CD4-positive, alpha-beta memory T cell (primary cell): Measurements from ENCODE around the gene ARHGEF19. TPM values are rescaled to one million over a fixed set of nuclear protein-coding genes. Genes with fewer than 3 reads are reported as not detected.
A peak's percentile ranks its signal among the peaks of the same experiment; 100 is the strongest.
"Not testable (repeated sequence)": the region's sequence is repeated elsewhere in the genome, so short reads cannot be mapped to it uniquely, and the experiment has no call there.

Experiments used
- CTCF ChIA-PET: fragments of 350-600 bp; sonication (Branson Sonifier 250); formaldehyde crosslinking; loops from one replicate; lab custom pipeline; 2021; ENCODE audit warnings: inconsistent platforms; ENCODE audit not compliant: partially characterized antibody; lab: Charles Lee
- POLR2A ChIA-PET: fragments of 350-600 bp; sonication (Branson Sonifier 250); formaldehyde crosslinking; loops from one replicate; lab custom pipeline; 2021; ENCODE audit not compliant: partially characterized antibody; lab: Charles Lee
- DNase-seq, 5 donors: peaks; one replicate each; pipeline versions ENCODE4 v3.0.0 to v3.0.0-alpha.2; 2020 to 2022; ENCODE audit warnings: mixed read lengths in 1 of 5
- H3K27ac ChIP-seq: one replicate; pipeline ENCODE4 v1.7.0; 2013; ENCODE audit warnings: low read depth, low read length
- H3K27me3 ChIP-seq: 2 replicates; pipeline ENCODE4 v1.7.0; 2013; ENCODE audit warnings: mild to moderate bottlenecking, low read length, moderate library complexity; ENCODE audit not compliant: insufficient read depth
- H3K36me3 ChIP-seq: 2 replicates; pipeline ENCODE4 v1.7.0; 2013; ENCODE audit warnings: mild to moderate bottlenecking, low read length, moderate library complexity; ENCODE audit not compliant: insufficient read depth
- H3K4me1 ChIP-seq: 2 replicates; pipeline ENCODE4 v1.7.0; 2013; ENCODE audit warnings: mild to moderate bottlenecking, low read length, moderate library complexity; ENCODE audit not compliant: insufficient read depth
- H3K4me3 ChIP-seq, 2 donors: one replicate each; pipeline ENCODE4 v1.7.0; 2013; ENCODE audit warnings: low read length in 2 of 2, mild to moderate bottlenecking in 1 of 2
- H3K9me3 ChIP-seq, 2 donors: one replicate each; pipeline ENCODE4 v1.7.0; 2013; ENCODE audit warnings: low read length in 2 of 2, control low read depth in 1 of 2; ENCODE audit not compliant: control insufficient read depth in 1 of 2
- H3K27ac Mint-ChIP-seq, 7 donors: one replicate each; pipeline ENCODE4 v1.8.0; 2020 to 2021; ENCODE audit warnings: mixed read lengths in 7 of 7, mild to moderate bottlenecking in 6 of 7, inconsistent platforms in 3 of 7, moderate library complexity in 3 of 7
- H3K27me3 Mint-ChIP-seq, 2 donors: one replicate each; pipeline ENCODE4 v1.8.0; 2020 to 2021; ENCODE audit warnings: mixed read lengths in 2 of 2
- H3K36me3 Mint-ChIP-seq, 2 donors: one replicate each; pipeline ENCODE4 v1.8.0; 2020 to 2021; ENCODE audit warnings: mixed read lengths in 2 of 2, inconsistent platforms in 1 of 2, mild to moderate bottlenecking in 1 of 2
- H3K4me1 Mint-ChIP-seq, 4 donors: one replicate each; pipeline ENCODE4 v1.8.0; 2020 to 2021; ENCODE audit warnings: mixed read lengths in 4 of 4, mild to moderate bottlenecking in 1 of 4
- H3K4me3 Mint-ChIP-seq, 8 donors: one replicate each; pipeline ENCODE4 v1.8.0; 2020 to 2021; ENCODE audit warnings: mixed read lengths in 8 of 8, mild to moderate bottlenecking in 7 of 8, moderate library complexity in 6 of 8, inconsistent platforms in 3 of 8
- H3K9me3 Mint-ChIP-seq, 8 donors: one replicate each; pipeline ENCODE4 v1.8.0; 2020 to 2021; ENCODE audit warnings: mixed read lengths in 8 of 8, mild to moderate bottlenecking in 5 of 8, inconsistent platforms in 3 of 8, moderate library complexity in 1 of 8
- intact Hi-C: fragments of 100-400 bp; cut with micrococcal nuclease; formaldehyde crosslinking; loops from one replicate; pipeline ENCODE4 v1.15.1; 2023
- polyA plus RNA-seq, 2 donors: library from polyadenylated mRNA; unstranded; fragments of 300-500 nt; fragmentation: Illumina TruSeq; gene quantifications; one replicate each; pipeline ENCODE4 v1.2.3, GENCODE V29; 2021
- total RNA-seq, 2 experiments: library from RNA; stranded (reverse); gene quantifications; one replicate each; pipeline ENCODE4 v1.2.3, GENCODE V29; 2021

Gene ARHGEF19
- total and polyA plus RNA-seq, 4 experiments from 2014 or later: 7.6 to 16.7 (median 12.1) TPM

- Histone ChIP-seq H3K27me3 (no peaks in the 10 kb centered on the region), H3K27ac (peak overlapping the region; percentile 28), H3K4me3 (peak overlapping the region; percentile 61 to 72), H3K36me3 (no peaks in the 10 kb centered on the region), H3K4me1 (peaks cover 19% of the 10 kb centered on the region), H3K9me3 (no peaks in the 10 kb centered on the region)
- Mint-ChIP-seq H3K4me1 (peaks cover 5 to 40% (median 16%) of the 10 kb centered on the region in 4 donors), H3K4me3 (peak overlapping the region; percentile 84 to 91 (median 88)), H3K9me3 (no peaks in the 10 kb centered on the region), H3K27ac (peak overlapping the region; percentile 40 to 91 (median 79)), H3K36me3 (no peaks in the 10 kb centered on the region), H3K27me3 (peaks cover 0 to 2% of the 10 kb centered on the region in 2 donors)
- intact Hi-C loops: no loop called here
- POLR2A ChIA-PET: interaction anchor here (1.5 to 4.7 kb wide), 4 partner anchors 9 to 20 kb away, joined by 4 to 42 read pairs (median 16); partner anchors contain the start of gene CPLANE2
- CTCF ChIA-PET: interaction anchor here (0.9 to 1.8 kb wide), 5 partner anchors 11 to 33 kb away, joined by 3 to 7 read pairs (median 4); no protein-coding TSS in a partner anchor
- DNase-seq: peak; percentile 24 to 78 (median 44)
Observed at GRCh38 chr1:16215882-16216753, 3.7 kb upstream of the ARHGEF19 start.

- intact Hi-C loops, DNase-seq, H3K27me3 ChIP-seq, H3K36me3 Mint-ChIP-seq, H3K9me3 ChIP-seq, H3K27ac ChIP-seq, H3K4me3 ChIP-seq, H3K27ac Mint-ChIP-seq, H3K36me3 ChIP-seq, H3K4me3 Mint-ChIP-seq, H3K9me3 Mint-ChIP-seq, CTCF ChIA-PET, H3K27me3 Mint-ChIP-seq: not testable (repeated sequence)
- peaks cover 19% of the 10 kb centered on the region for H3K4me1 ChIP-seq
- H3K4me1 Mint-ChIP-seq: peaks cover 5 to 40% (median 16%) of the 10 kb centered on the region in 4 donors
- POLR2A ChIA-PET: interaction anchor here (3.8 kb wide), 1 partner anchor 21 kb away, joined by 27 read pairs; the partner anchor contains the start of gene CPLANE2
Observed at GRCh38 chr1:16215240-16215639, 2.8 kb upstream of the ARHGEF19 start.

- DNase-seq, POLR2A ChIA-PET, H3K27ac ChIP-seq, H3K27me3 Mint-ChIP-seq, H3K9me3 ChIP-seq, H3K36me3 ChIP-seq, H3K27ac Mint-ChIP-seq, H3K27me3 ChIP-seq, H3K4me3 Mint-ChIP-seq, H3K4me3 ChIP-seq, intact Hi-C loops, H3K9me3 Mint-ChIP-seq, H3K36me3 Mint-ChIP-seq: not testable (repeated sequence)
- H3K4me1 Mint-ChIP-seq: peaks cover 6 to 29% (median 12%) of the 10 kb centered on the region in 4 donors
- CTCF ChIA-PET: interaction anchor here (1.4 kb wide), 1 partner anchor 10 kb away, joined by 4 read pairs; no protein-coding TSS in a partner anchor
- peaks cover 19% of the 10 kb centered on the region for H3K4me1 ChIP-seq
Observed at GRCh38 chr1:16213544-16213943, 1.1 kb upstream of the ARHGEF19 start.

- POLR2A ChIA-PET: no interaction called here
- intact Hi-C loops: no loop called here
Observed at GRCh38 chr1:16213013-16213412, 561 bp upstream of the ARHGEF19 start.

GRCh38 chr1:16211824-16212223 lies 628 bp downstream of the ARHGEF19 start:
- H3K36me3 Mint-ChIP-seq: no peaks in the 10 kb centered on the region
- intact Hi-C loops: no loop called here
- H3K9me3 Mint-ChIP-seq: no peaks in the 10 kb centered on the region
- Histone ChIP-seq H3K36me3 (no peaks in the 10 kb centered on the region), H3K27ac (no peak overlapping the region), H3K27me3 (no peaks in the 10 kb centered on the region), H3K4me1 (peaks cover 19% of the 10 kb centered on the region), H3K4me3 (no peak overlapping the region), H3K9me3 (no peaks in the 10 kb centered on the region)
- H3K27me3 Mint-ChIP-seq: no peaks in the 10 kb centered on the region
- ChIA-PET POLR2A (no interaction called here), CTCF (no interaction called here)
- peaks cover 6 to 18% (median 12%) of the 10 kb centered on the region in 4 donors for H3K4me1 Mint-ChIP-seq
- peak overlapping the region in 2 of 7 donors; percentile 26 to 36 for H3K27ac Mint-ChIP-seq
- no peak for DNase-seq
- H3K4me3 Mint-ChIP-seq: no peak overlapping the region

More at GRCh38 chr1:16213013-16213412, 561 bp upstream of the ARHGEF19 start:
- CTCF ChIA-PET: interaction anchor here (1.4 kb wide), 1 partner anchor 9 kb away, joined by 4 read pairs; no protein-coding TSS in a partner anchor
- DNase-seq: no peak
- H3K9me3 Mint-ChIP-seq: no peaks in the 10 kb centered on the region
- no peak overlapping the region for H3K4me3 Mint-ChIP-seq
- peaks cover 6 to 24% (median 12%) of the 10 kb centered on the region in 4 donors for H3K4me1 Mint-ChIP-seq
- no peaks in the 10 kb centered on the region for H3K27me3 Mint-ChIP-seq
- no peaks in the 10 kb centered on the region for H3K27me3 ChIP-seq
- H3K4me3 ChIP-seq: no peak overlapping the region
- H3K9me3 ChIP-seq: no peaks in the 10 kb centered on the region
- H3K27ac ChIP-seq: no peak overlapping the region
- peaks cover 19% of the 10 kb centered on the region for H3K4me1 ChIP-seq
- peak overlapping the region in 1 of 7 donors; percentile 1 for H3K27ac Mint-ChIP-seq
- no peaks in the 10 kb centered on the region for H3K36me3 ChIP-seq
- no peaks in the 10 kb centered on the region for H3K36me3 Mint-ChIP-seq

GRCh38 chr1:16210581-16210980 lies 1.9 kb downstream of the ARHGEF19 start:
- Mint-ChIP-seq H3K9me3 (no peaks in the 10 kb centered on the region), H3K27ac (peak overlapping the region in 2 of 7 donors; percentile 22 to 31), H3K4me3 (no peak overlapping the region), H3K27me3 (no peaks in the 10 kb centered on the region), H3K4me1 (peaks cover 1 to 16% (median 10%) of the 10 kb centered on the region in 4 donors), H3K36me3 (peaks cover 0 to 3% of the 10 kb centered on the region in 2 donors)
- DNase-seq: no peak
- intact Hi-C loops: no loop called here
- ChIA-PET POLR2A (no interaction called here), CTCF (no interaction called here)
- H3K4me1 ChIP-seq: peaks cover 16% of the 10 kb centered on the region
- no peaks in the 10 kb centered on the region for H3K27me3 ChIP-seq
- no peaks in the 10 kb centered on the region for H3K36me3 ChIP-seq
- no peaks in the 10 kb centered on the region for H3K9me3 ChIP-seq
- H3K27ac ChIP-seq: no peak overlapping the region
- no peak overlapping the region for H3K4me3 ChIP-seq

- H3K27ac Mint-ChIP-seq: peak overlapping the region in 1 of 7 donors; percentile 76
- no peak for DNase-seq
- no peaks in the 10 kb centered on the region for H3K27me3 ChIP-seq
- no peaks in the 10 kb centered on the region for H3K9me3 ChIP-seq
- intact Hi-C loops: loop anchor here (5.0 kb wide), 2 partner anchors 142 to 363 kb away; partner anchors contain the start of genes FBXO42 and SPEN
- H3K36me3 Mint-ChIP-seq: peaks cover 0 to 3% of the 10 kb centered on the region in 2 donors
- no peak overlapping the region for H3K4me3 ChIP-seq
- H3K36me3 ChIP-seq: no peaks in the 10 kb centered on the region
- H3K9me3 Mint-ChIP-seq: no peaks in the 10 kb centered on the region
- ChIA-PET CTCF (interaction anchor here (1.4 kb wide), 1 partner anchor 139 kb away, joined by 3 read pairs; no protein-coding TSS in a partner anchor), POLR2A (interaction anchor here (1.8 kb wide), 1 partner anchor 22 kb away, joined by 4 read pairs; no protein-coding TSS in a partner anchor)
- no peak overlapping the region for H3K4me3 Mint-ChIP-seq
- H3K27me3 Mint-ChIP-seq: no peaks in the 10 kb centered on the region
- no peak overlapping the region for H3K27ac ChIP-seq
- H3K4me1 Mint-ChIP-seq: peaks cover 1 to 21% (median 10%) of the 10 kb centered on the region in 4 donors
- H3K4me1 ChIP-seq: peaks cover 20% of the 10 kb centered on the region
Observed at GRCh38 chr1:16209847-16210407, 2.5 kb downstream of the ARHGEF19 start.
